Panc1 (cell line): Measurements from ENCODE around the gene FBN1. TPM values are rescaled to one million over a fixed set of nuclear protein-coding genes. Genes with fewer than 3 reads are reported as not detected.

Experiments used
- ATAC-seq: fragments of 200-7000 bp; cut with Tn5 transposase; 2 replicates; pipeline ENCODE4 v1.9.1; 2020; ENCODE audit warnings: mild to moderate bottlenecking, moderate library complexity
- BruUV-seq: library from RNA; stranded (reverse); fragments of 400-500 nt; replicated peaks from 2 replicates; lab custom pipeline; 2021; lab: Mats Ljungman, UMichigan
- CTCF ChIA-PET: fragments of 300-600 bp; sonication (Branson Sonifier 250); formaldehyde crosslinking; loops from one replicate; lab custom pipeline; 2022; ENCODE audit warnings: antibody characterized with exemption; lab: Charles Lee
- POLR2A ChIA-PET: fragments of 300-600 bp; sonication (Branson Sonifier 250); formaldehyde crosslinking; loops from one replicate; lab custom pipeline; 2022; ENCODE audit warnings: antibody characterized with exemption; lab: Charles Lee
- DNase-seq: peaks from one replicate; pipeline ENCODE4 v3.0.0-alpha.2; 2010; ENCODE audit warnings: low read depth, low spot score
- H3K27ac ChIP-seq: 2 replicates; pipeline ENCODE4 v1.5.1; 2011; ENCODE audit warnings: mild to moderate bottlenecking, low read length, inconsistent platforms
- H3K27me3 ChIP-seq: fragments of 200-500 bp; sonication (Bioruptor generic); 2 replicates; pipeline ENCODE4 v1.6.0; 2014; ENCODE audit warnings: low read length, inconsistent platforms; ENCODE audit not compliant: control insufficient read depth, insufficient read depth
- H3K36me3 ChIP-seq: fragments of 200-500 bp; sonication (Bioruptor generic); 2 replicates; pipeline ENCODE4 v1.5.1; 2014; ENCODE audit warnings: inconsistent platforms, mild to moderate bottlenecking, low read length, moderate library complexity; ENCODE audit not compliant: control insufficient read depth, insufficient read depth
- H3K4me1 ChIP-seq: 2 replicates; pipeline ENCODE4 v1.5.1; 2011; ENCODE audit warnings: inconsistent platforms, mild to moderate bottlenecking, low read length, moderate library complexity; ENCODE audit not compliant: control insufficient read depth, insufficient read depth
- H3K4me3 ChIP-seq, 2 experiments: 2 replicates each; pipeline ENCODE4 v1.5.1; 2011 to 2012; ENCODE audit warnings: low read depth in 2 of 2, low read length in 2 of 2, mild to moderate bottlenecking in 2 of 2, inconsistent platforms in 1 of 2, moderate library complexity in 1 of 2
- H3K9me3 ChIP-seq: fragments of 200-500 bp; sonication (Bioruptor generic); 2 replicates; pipeline ENCODE4 v1.5.1; 2014; ENCODE audit warnings: low read depth, mild to moderate bottlenecking, inconsistent platforms, low read length, moderate library complexity; ENCODE audit not compliant: control insufficient read depth, insufficient read depth
- POLR2AphosphoS5 ChIP-seq: IDR thresholded peaks from 2 replicates; pipeline ENCODE4 v1.6.1; 2012; ENCODE audit warnings: mild to moderate bottlenecking, low read depth, low read length, moderate library complexity
- SIN3A ChIP-seq: IDR thresholded peaks from 2 replicates; pipeline ENCODE4 v1.6.1; 2012; ENCODE audit warnings: low read depth, mild to moderate bottlenecking, low read length, moderate library complexity, borderline replicate concordance; ENCODE audit not compliant: insufficient read depth
- TCF7L2 ChIP-seq: IDR thresholded peaks from 2 replicates; pipeline ENCODE4 v1.6.1; 2011; ENCODE audit warnings: mild to moderate bottlenecking, low read depth, low read length, inconsistent platforms
- in situ Hi-C: cut with HindIII; loops from 2 replicates; pipeline ENCODE4 v1.10.0; 2016; ENCODE audit warnings: low sequenced_read_pairs, low pct_unique_long_range_greater_than_20kb
- intact Hi-C: fragments of 100-400 bp; cut with micrococcal nuclease; formaldehyde crosslinking; loops from one replicate; pipeline ENCODE4 v1.10.0; 2022; ENCODE audit not compliant: unreplicated experiment
- total RNA-seq: library from RNA; stranded (reverse); gene quantifications from one replicate; pipeline ENCODE4 v1.2.1, GENCODE V29; 2021; ENCODE audit not compliant: unreplicated experiment
- TF ChIP-seq, protein P1 (sequence below): fragments of 450-650 bp; IDR thresholded peaks from 2 replicates; pipeline ENCODE4 v1.5.1; 2017; ENCODE audit warnings: mild to moderate bottlenecking
- TF ChIP-seq, protein P2 (sequence below), 2 experiments: IDR thresholded peaks; 2 replicates each; pipeline ENCODE4 v1.6.1; 2011 to 2012; ENCODE audit warnings: low read depth in 2 of 2, control low read depth in 1 of 2, low read length in 1 of 2, mild to moderate bottlenecking in 1 of 2, moderate library complexity in 1 of 2; ENCODE audit not compliant: insufficient read depth in 1 of 2

The FBN1 gene
- total RNA-seq, 1 experiment from 2014 or later = 0.46 TPM

DNA sequence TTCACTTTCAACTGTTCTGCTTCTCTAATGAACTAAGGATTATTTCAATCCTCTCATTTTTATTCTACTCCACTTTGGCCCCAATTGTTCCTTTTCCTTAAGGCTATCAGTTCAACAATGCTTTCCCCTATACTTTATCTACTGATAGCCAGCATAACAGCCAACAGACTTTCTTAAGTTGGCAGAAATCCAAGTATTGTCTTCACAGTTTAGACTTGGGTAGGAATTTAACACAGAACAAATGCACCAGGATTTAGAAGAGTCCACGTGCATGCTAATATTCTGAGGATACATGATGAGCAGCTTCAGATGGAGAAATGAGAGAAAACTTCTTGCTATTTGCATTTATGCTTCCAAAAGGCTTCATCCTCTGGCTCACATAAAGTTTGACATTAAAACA lies 54.8 kb downstream of the FBN1 start:
- in situ Hi-C loops (no loop called here), intact Hi-C loops (no loop called here)
- POLR2A ChIA-PET = no interaction called here
- Histone ChIP-seq H3K4me3 (no peak overlapping the region), H3K36me3 (no peaks in the 10 kb centered on the region), H3K4me1 (no peaks in the 10 kb centered on the region), H3K27me3 (no peaks in the 10 kb centered on the region; the same call in 1 of the 2 replicates), H3K9me3 (no peaks in the 10 kb centered on the region), H3K27ac (no peak overlapping the region)
- CTCF ChIA-PET = no interaction called here
- BruUV-seq = no TSS peak
- TF ChIP-seq, protein P1, sequence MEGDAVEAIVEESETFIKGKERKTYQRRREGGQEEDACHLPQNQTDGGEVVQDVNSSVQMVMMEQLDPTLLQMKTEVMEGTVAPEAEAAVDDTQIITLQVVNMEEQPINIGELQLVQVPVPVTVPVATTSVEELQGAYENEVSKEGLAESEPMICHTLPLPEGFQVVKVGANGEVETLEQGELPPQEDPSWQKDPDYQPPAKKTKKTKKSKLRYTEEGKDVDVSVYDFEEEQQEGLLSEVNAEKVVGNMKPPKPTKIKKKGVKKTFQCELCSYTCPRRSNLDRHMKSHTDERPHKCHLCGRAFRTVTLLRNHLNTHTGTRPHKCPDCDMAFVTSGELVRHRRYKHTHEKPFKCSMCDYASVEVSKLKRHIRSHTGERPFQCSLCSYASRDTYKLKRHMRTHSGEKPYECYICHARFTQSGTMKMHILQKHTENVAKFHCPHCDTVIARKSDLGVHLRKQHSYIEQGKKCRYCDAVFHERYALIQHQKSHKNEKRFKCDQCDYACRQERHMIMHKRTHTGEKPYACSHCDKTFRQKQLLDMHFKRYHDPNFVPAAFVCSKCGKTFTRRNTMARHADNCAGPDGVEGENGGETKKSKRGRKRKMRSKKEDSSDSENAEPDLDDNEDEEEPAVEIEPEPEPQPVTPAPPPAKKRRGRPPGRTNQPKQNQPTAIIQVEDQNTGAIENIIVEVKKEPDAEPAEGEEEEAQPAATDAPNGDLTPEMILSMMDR = no peak
- TF ChIP-seq SIN3A (no peak), POLR2AphosphoS5 (no peak), TCF7L2 (no peak)
- TF ChIP-seq, protein P2, sequence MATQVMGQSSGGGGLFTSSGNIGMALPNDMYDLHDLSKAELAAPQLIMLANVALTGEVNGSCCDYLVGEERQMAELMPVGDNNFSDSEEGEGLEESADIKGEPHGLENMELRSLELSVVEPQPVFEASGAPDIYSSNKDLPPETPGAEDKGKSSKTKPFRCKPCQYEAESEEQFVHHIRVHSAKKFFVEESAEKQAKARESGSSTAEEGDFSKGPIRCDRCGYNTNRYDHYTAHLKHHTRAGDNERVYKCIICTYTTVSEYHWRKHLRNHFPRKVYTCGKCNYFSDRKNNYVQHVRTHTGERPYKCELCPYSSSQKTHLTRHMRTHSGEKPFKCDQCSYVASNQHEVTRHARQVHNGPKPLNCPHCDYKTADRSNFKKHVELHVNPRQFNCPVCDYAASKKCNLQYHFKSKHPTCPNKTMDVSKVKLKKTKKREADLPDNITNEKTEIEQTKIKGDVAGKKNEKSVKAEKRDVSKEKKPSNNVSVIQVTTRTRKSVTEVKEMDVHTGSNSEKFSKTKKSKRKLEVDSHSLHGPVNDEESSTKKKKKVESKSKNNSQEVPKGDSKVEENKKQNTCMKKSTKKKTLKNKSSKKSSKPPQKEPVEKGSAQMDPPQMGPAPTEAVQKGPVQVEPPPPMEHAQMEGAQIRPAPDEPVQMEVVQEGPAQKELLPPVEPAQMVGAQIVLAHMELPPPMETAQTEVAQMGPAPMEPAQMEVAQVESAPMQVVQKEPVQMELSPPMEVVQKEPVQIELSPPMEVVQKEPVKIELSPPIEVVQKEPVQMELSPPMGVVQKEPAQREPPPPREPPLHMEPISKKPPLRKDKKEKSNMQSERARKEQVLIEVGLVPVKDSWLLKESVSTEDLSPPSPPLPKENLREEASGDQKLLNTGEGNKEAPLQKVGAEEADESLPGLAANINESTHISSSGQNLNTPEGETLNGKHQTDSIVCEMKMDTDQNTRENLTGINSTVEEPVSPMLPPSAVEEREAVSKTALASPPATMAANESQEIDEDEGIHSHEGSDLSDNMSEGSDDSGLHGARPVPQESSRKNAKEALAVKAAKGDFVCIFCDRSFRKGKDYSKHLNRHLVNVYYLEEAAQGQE (IDR thresholded peaks at IDR 0.05; ENCODE audit: insufficient read depth in 1 of 2, low read depth in 2 of 2, low read length in 1 of 2) = no peak
- no peak for DNase-seq
- no peak for ATAC-seq

DNA sequence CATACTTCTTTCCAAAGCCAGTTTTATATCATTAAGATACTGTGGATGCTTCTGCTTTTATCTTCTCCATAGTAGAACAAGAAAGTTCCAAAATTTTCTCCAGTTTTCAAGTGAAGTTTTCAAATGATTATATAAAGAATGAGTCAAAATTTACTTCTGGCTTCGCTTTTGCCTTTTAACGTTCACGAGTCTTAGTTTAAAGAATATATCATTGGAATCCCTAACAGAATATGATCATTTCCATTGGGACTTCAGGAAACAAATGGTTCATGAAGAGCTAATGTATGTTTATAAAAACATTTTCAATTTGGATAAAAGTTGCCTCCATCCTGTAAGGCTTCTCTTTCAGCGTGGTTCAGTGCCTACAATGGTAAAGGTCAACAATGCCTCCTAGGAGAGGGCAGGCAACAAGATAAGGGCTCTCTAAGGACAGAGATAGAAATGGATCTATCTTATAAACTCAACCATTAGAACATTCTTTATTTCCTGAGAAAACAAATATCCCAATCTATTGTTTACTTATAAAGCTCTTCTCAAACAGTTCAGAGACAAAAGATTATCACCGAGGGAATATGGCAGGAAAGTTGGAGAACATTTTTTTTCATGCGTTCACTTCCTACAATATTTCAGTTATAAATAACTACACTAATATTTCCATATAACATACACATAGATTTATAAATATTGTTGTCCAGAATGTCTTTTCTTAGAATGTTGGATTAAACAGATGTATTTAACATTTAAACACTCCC lies 60.5 kb downstream of the FBN1 start:
- Histone ChIP-seq H3K9me3 (no peaks in the 10 kb centered on the region), H3K27ac (no peak overlapping the region), H3K27me3 (no peaks in the 10 kb centered on the region), H3K4me1 (no peaks in the 10 kb centered on the region), H3K36me3 (no peaks in the 10 kb centered on the region), H3K4me3 (no peak overlapping the region)
- intact Hi-C loops (no loop called here), in situ Hi-C loops (no loop called here)
- ATAC-seq (no peak), DNase-seq (no peak)
- CTCF ChIA-PET = no interaction called here
- POLR2A ChIA-PET = no interaction called here
- BruUV-seq = no TSS peak
- TF ChIP-seq POLR2AphosphoS5 (no peak), TCF7L2 (no peak), SIN3A (no peak)
- TF ChIP-seq, protein P1 = no peak
- TF ChIP-seq, protein P2 (IDR thresholded peaks at IDR 0.05; ENCODE audit: insufficient read depth in 1 of 2, low read depth in 2 of 2, low read length in 1 of 2) = no peak
